H1 (cell line): ENCODE data around the gene FGGY. TPM values are rescaled to one million over a fixed set of nuclear protein-coding genes. Genes with fewer than 3 reads are reported as not detected.

Experiments
- CTCF ChIA-PET: fragments of 300-600 bp; sonication (Branson Sonifier 250); formaldehyde crosslinking; loops from one replicate; lab custom pipeline; 2021; ENCODE audit not compliant: partially characterized antibody; lab: Charles Lee
- POLR2A ChIA-PET: fragments of 300-600 bp; sonication (Branson Sonifier 250); formaldehyde crosslinking; loops from one replicate; lab custom pipeline; 2021; ENCODE audit warnings: inconsistent platforms; ENCODE audit not compliant: partially characterized antibody; lab: Charles Lee
- DNase-seq, 2 experiments: peaks; one replicate each; pipeline versions ENCODE4 v3.0.0 to v3.0.0-alpha.2; 2010 to 2022; ENCODE audit warnings: low spot score in 2 of 2, low read depth in 1 of 2, mixed read lengths in 1 of 2
- FAIRE-seq: peaks from 2 replicates; lab custom pipeline; 2011; peaks lifted over from hg19 to GRCh38; lab: Jason Lieb, UNC
- H2AFZ ChIP-seq: 2 replicates; pipeline ENCODE4 v1.8.1; 2012; ENCODE audit warnings: low read length, inconsistent platforms
- H2AK5ac ChIP-seq: 2 replicates; pipeline ENCODE4 v1.6.1; 2013; ENCODE audit warnings: low read depth, low read length
- H2BK120ac ChIP-seq: replicated peaks from 2 replicates; pipeline ENCODE3; 2013; ENCODE audit warnings: low read depth, low read length, inconsistent platforms
- H2BK12ac ChIP-seq: 2 replicates; pipeline ENCODE4 v1.6.1; 2013; ENCODE audit warnings: low read depth, low read length
- H2BK15ac ChIP-seq: 2 replicates; pipeline ENCODE4 v1.6.1; 2013; ENCODE audit warnings: low read length
- H2BK20ac ChIP-seq: 2 replicates; pipeline ENCODE4 v1.6.1; 2013; ENCODE audit warnings: low read length
- H2BK5ac ChIP-seq: 2 replicates; pipeline ENCODE4 v1.6.1; 2013; ENCODE audit warnings: low read depth, low read length
- H3K14ac ChIP-seq: 2 replicates; pipeline ENCODE4 v1.6.1; 2013; ENCODE audit warnings: inconsistent platforms; ENCODE audit not compliant: insufficient read length
- H3K18ac ChIP-seq: 2 replicates; pipeline ENCODE4 v1.6.1; 2013; ENCODE audit warnings: low read length; ENCODE audit errors: extremely low read depth
- H3K23ac ChIP-seq: 2 replicates; pipeline ENCODE4 v1.6.1; 2013; ENCODE audit warnings: inconsistent platforms; ENCODE audit not compliant: insufficient read length
- H3K23me2 ChIP-seq: 2 replicates; pipeline ENCODE4 v1.6.1; 2013; ENCODE audit warnings: low read depth, low read length
- H3K27ac ChIP-seq: 2 replicates; pipeline ENCODE4 v1.6.1; 2011; ENCODE audit warnings: low read depth, low read length, inconsistent platforms
- H3K27me3 ChIP-seq, 4 experiments: replicated peaks in 1 of 4; 1 replicate in 1 of 4; 2 replicates in 3 of 4; pipeline versions ENCODE4 v1.6.1 to v1.8.1; 2011 to 2013; ENCODE audit warnings: low read length in 3 of 4, mild to moderate bottlenecking in 3 of 4, inconsistent platforms in 2 of 4, mixed read lengths in 2 of 4, moderate library complexity in 1 of 4; ENCODE audit not compliant: control insufficient read depth in 3 of 4, insufficient read depth in 3 of 4; ENCODE audit errors: extremely low read depth in 1 of 4
- H3K36me3 ChIP-seq, 4 experiments: 2 replicates each; pipeline versions ENCODE4 v1.6.1 to v1.8.1; 2011 to 2013; ENCODE audit warnings: mild to moderate bottlenecking in 4 of 4, low read length in 3 of 4, moderate library complexity in 2 of 4, control low read depth in 1 of 4, inconsistent platforms in 1 of 4; ENCODE audit not compliant: insufficient read depth in 4 of 4, control insufficient read depth in 2 of 4
- H3K4ac ChIP-seq: replicated peaks from 2 replicates; pipeline ENCODE3; 2013; ENCODE audit warnings: low read length, low read depth, mixed read lengths, inconsistent platforms; ENCODE audit not compliant: insufficient read length
- H3K4me1 ChIP-seq, 4 experiments: replicated peaks in 1 of 4; 1 replicate in 1 of 4; 2 replicates in 3 of 4; pipeline versions ENCODE4 v1.6.1 to v1.8.1; 2011 to 2013; ENCODE audit warnings: low read length in 3 of 4, inconsistent platforms in 2 of 4, mixed read lengths in 1 of 4; ENCODE audit not compliant: insufficient read depth in 4 of 4, control insufficient read depth in 3 of 4
- H3K4me2 ChIP-seq, 2 experiments: 2 replicates each; pipeline versions ENCODE4 v1.6.1 to v1.8.1; 2011 to 2013; ENCODE audit warnings: low read depth in 2 of 2, low read length in 2 of 2, control low read depth in 1 of 2, inconsistent platforms in 1 of 2, mild to moderate bottlenecking in 1 of 2; ENCODE audit not compliant: insufficient read depth in 1 of 2
- H3K4me3 ChIP-seq, 4 experiments: fragments of 200-600, 300-600 bp in 1 of 4; sonication (generic), shearing (Covaris generic), sonication (Bioruptor Twin) in 1 of 4; 2 replicates each; pipeline versions ENCODE4 v1.5.1 to v1.8.1; 2011 to 2016; ENCODE audit warnings: low read length in 4 of 4, low read depth in 3 of 4, control low read depth in 2 of 4, inconsistent platforms in 2 of 4, mild to moderate bottlenecking in 2 of 4, mixed read lengths in 1 of 4, moderate library complexity in 1 of 4; ENCODE audit not compliant: insufficient read depth in 2 of 4; ENCODE audit errors: extremely low read depth in 1 of 4
- H3K56ac ChIP-seq: replicated peaks from 2 replicates; pipeline ENCODE3; 2013; ENCODE audit warnings: low read depth, mild to moderate bottlenecking, mixed read lengths, low read length, inconsistent platforms; ENCODE audit not compliant: insufficient read length
- H3K79me1 ChIP-seq: 2 replicates; pipeline ENCODE4 v1.6.1; 2013; ENCODE audit warnings: low read depth, low read length, control low read depth
- H3K79me2 ChIP-seq, 2 experiments: 2 replicates each; pipeline versions ENCODE4 v1.6.1 to v1.8.1; 2012 to 2013; ENCODE audit warnings: low read length in 2 of 2, mild to moderate bottlenecking in 2 of 2, inconsistent platforms in 1 of 2; ENCODE audit not compliant: insufficient read depth in 2 of 2, control insufficient read depth in 1 of 2
- H3K9ac ChIP-seq, 4 experiments: replicated peaks in 1 of 4; 1 replicate in 1 of 4; 2 replicates in 3 of 4; pipeline versions ENCODE4 v1.6.1 to v1.8.1; 2011 to 2013; ENCODE audit warnings: low read depth in 3 of 4, low read length in 3 of 4, control low read depth in 2 of 4, mild to moderate bottlenecking in 2 of 4, moderate library complexity in 2 of 4, inconsistent platforms in 1 of 4; ENCODE audit errors: extremely low read depth in 1 of 4
- H3K9me3 ChIP-seq, 2 experiments: 2 replicates each; pipeline versions ENCODE4 v1.6.1 to v1.8.1; 2012 to 2013; ENCODE audit warnings: mild to moderate bottlenecking in 2 of 2, moderate library complexity in 2 of 2, control low read depth in 1 of 2, inconsistent platforms in 1 of 2, low read depth in 1 of 2, low read length in 1 of 2, mixed read lengths in 1 of 2; ENCODE audit not compliant: insufficient read depth in 2 of 2
- H4K20me1 ChIP-seq, 2 experiments: replicated peaks in 1 of 2; 2 replicates each; pipeline versions ENCODE3 to v1.8.1; 2011 to 2013; ENCODE audit warnings: inconsistent platforms in 2 of 2, low read length in 2 of 2, mild to moderate bottlenecking in 1 of 2; ENCODE audit not compliant: insufficient read depth in 2 of 2, control insufficient read depth in 1 of 2
- H4K5ac ChIP-seq: 2 replicates; pipeline ENCODE4 v1.6.1; 2013; ENCODE audit warnings: low read length, low read depth, mixed read lengths, inconsistent platforms; ENCODE audit not compliant: insufficient read length
- H4K8ac ChIP-seq: 2 replicates; pipeline ENCODE4 v1.8.0; 2013; ENCODE audit warnings: mild to moderate bottlenecking, moderate library complexity, low read length, inconsistent platforms; ENCODE audit not compliant: insufficient read depth; ENCODE audit errors: extremely low read depth
- H4K91ac ChIP-seq: replicated peaks from 2 replicates; pipeline ENCODE3; 2013; ENCODE audit warnings: low read length, mixed read lengths, inconsistent platforms; ENCODE audit not compliant: insufficient read length
- FOSL1 ChIP-seq: IDR thresholded peaks from 2 replicates; pipeline ENCODE4 v1.6.1; 2011; ENCODE audit warnings: mild to moderate bottlenecking, low read depth, low read length, moderate library complexity; ENCODE audit not compliant: insufficient read depth
- WGBS, 2 experiments: shearing (Covaris generic) in 1 of 2; methylation state at CpG; one replicate each; pipeline versions ENCODE4 v1.1.6 to v1.1.7; 2013 to 2015; ENCODE audit warnings: low lambda C conversion rate in 2 of 2, mixed read lengths in 2 of 2, inconsistent platforms in 1 of 2, low coverage in 1 of 2, missing lambda C conversion rate in 1 of 2; ENCODE audit not compliant: insufficient replicate concordance in 2 of 2, insufficient coverage in 1 of 2, insufficient read length in 1 of 2; ENCODE audit errors: extremely low coverage in 1 of 2, missing lambda C conversion rate in 1 of 2; 5-methylcytosine and 5-hydroxymethylcytosine counted together
- polyA plus RNA-seq, 7 experiments: library from polyadenylated mRNA; depleted of rRNA in 3 of 7; stranded (reverse) in 5 of 7; unstranded in 2 of 7; fragments of >200 nt in 5 of 7; fragments of 200-250 nt in 2 of 7; gene quantifications; 1 replicate in 5 of 7; 2 replicates in 1 of 7; 4 replicates in 1 of 7; pipeline versions ENCODE4 v1.2.1 to v1.2.3, GENCODE V29; 2011 to 2013; ENCODE audit warnings: missing spikeins in 2 of 7, mixed read lengths in 2 of 7
- total RNA-seq: library from RNA; stranded (reverse); fragmentation: NEBNext Ultra II Directional; extraction: Animal tissue kit (Norgen Biotek cat#: 25700); gene quantifications from 2 replicates; pipeline ENCODE4 v1.2.1, GENCODE V29; 2021

Gene FGGY
- total and polyA plus RNA-seq, 2 of the 8 experiments (the other 6 are each of a cell fraction or from before 2014, with no cell fraction given), result 10.3 to 12.5 TPM

DNA sequence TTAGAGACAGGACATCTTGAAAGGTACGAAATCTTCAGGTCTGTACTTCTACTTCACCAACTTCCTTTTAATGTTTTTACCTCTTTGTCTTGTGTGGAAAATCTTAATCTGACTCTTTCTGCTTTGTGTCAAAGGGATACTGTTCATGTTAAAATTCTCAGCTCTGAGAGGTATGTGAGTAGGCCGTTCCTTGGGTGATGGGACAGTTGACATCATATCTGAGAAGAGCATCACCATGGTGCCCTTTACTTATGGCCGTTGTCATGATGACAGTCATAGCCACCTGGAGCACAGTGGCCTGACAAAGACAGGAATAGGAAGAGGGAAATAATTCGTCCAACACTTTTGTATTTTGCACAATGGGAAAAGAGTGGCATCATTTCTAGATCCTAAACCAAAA, 145.6 kb downstream of the FGGY start:
- DNase-seq (no peak), FAIRE-seq (no peak)
- H3K4me2 ChIP-seq, result no peak overlapping the region
- peaks cover 0 to 2% of the 10 kb centered on the region in 2 experiments; a peak in 1 of 4 replicates for H3K9me3 ChIP-seq
- H3K4me1 ChIP-seq, result peaks cover 0 to 10% (median 2%) of the 10 kb centered on the region in 4 experiments; a peak in 3 of 7 replicates
- no peaks in the 10 kb centered on the region for H4K20me1 ChIP-seq
- no peak overlapping the region for H2BK120ac ChIP-seq
- H2BK12ac ChIP-seq, result no peak overlapping the region
- no peak overlapping the region for H2BK5ac ChIP-seq
- no peak for TF ChIP-seq FOSL1
- no peak overlapping the region for H3K14ac ChIP-seq
- H3K27me3 ChIP-seq, result no peaks in the 10 kb centered on the region
- no peak overlapping the region for H3K4ac ChIP-seq
- H3K36me3 ChIP-seq, result no peaks in the 10 kb centered on the region
- ChIA-PET CTCF (no interaction called here), POLR2A (no interaction called here)
- H2AFZ ChIP-seq, result no peak overlapping the region
- H3K4me3 ChIP-seq, result no peak overlapping the region
- H3K79me1 ChIP-seq, result no peaks in the 10 kb centered on the region
- H3K18ac ChIP-seq, result no peak overlapping the region
- 93% methylated on average over 4 of the region's 4 CpGs; no CpG with 5 or more reads in 1 of the 2 experiments for WGBS, 2 experiments
- H2BK15ac ChIP-seq, result no peak overlapping the region
- H3K79me2 ChIP-seq, result no peaks in the 10 kb centered on the region
- no peak overlapping the region for H3K23ac ChIP-seq
- no peak overlapping the region for H3K9ac ChIP-seq
- H4K91ac ChIP-seq, result no peak overlapping the region
- H3K27ac ChIP-seq, result no peak overlapping the region
- no peak overlapping the region for H4K5ac ChIP-seq
- no peak overlapping the region for H4K8ac ChIP-seq
- no peak overlapping the region for H2AK5ac ChIP-seq
- H3K23me2 ChIP-seq, result no peaks in the 10 kb centered on the region
- no peak overlapping the region for H2BK20ac ChIP-seq
- no peak overlapping the region for H3K56ac ChIP-seq
